HG03103 (cell line): ENCODE results near the gene KCNA4.
"Not testable (repeated sequence)": the region's sequence is repeated elsewhere in the genome, so short reads cannot be mapped to it uniquely, and the experiment has no call there.

ENCODE experiments used
- ATAC-seq: cut with Tn5 transposase; IDR thresholded peaks from one replicate; pipeline ENCODE4 v1.9.1; 2021; ENCODE audit warnings: low read depth; ENCODE audit not compliant: unreplicated experiment

KCNA4 gene

GRCh38 chr11:30016588-30017363 lies at the start of gene KCNA4:
Gene KCNA4 (minus strand): TSS chr11:30017030. CDS start chr11:30012678, 4,352 bp downstream.
- no peak for ATAC-seq

- no peak for ATAC-seq
These were observed 45.3 kb upstream of the KCNA4 start for GRCh38 chr11:30062103-30062502.

GRCh38 chr11:30059172-30059815 lies 42.5 kb upstream of the KCNA4 start:
- no peak for ATAC-seq

- ATAC-seq, result no peak
These were observed 32.4 kb upstream of the KCNA4 start for GRCh38 chr11:30049214-30049613.

- ATAC-seq, result no peak
These were observed 29.7 kb upstream of the KCNA4 start for GRCh38 chr11:30046578-30046945.

- ATAC-seq, result no peak
These were observed 29.2 kb upstream of the KCNA4 start for GRCh38 chr11:30045921-30046577.

GRCh38 chr11:30045144-30045543 lies 28.3 kb upstream of the KCNA4 start:
- ATAC-seq, result no peak

- no peak for ATAC-seq
These were observed 24.3 kb upstream of the KCNA4 start for GRCh38 chr11:30041171-30041570.

GRCh38 chr11:30034746-30035145 lies 17.9 kb upstream of the KCNA4 start:
- not testable (repeated sequence) for ATAC-seq

GRCh38 chr11:30034166-30034565 lies 17.3 kb upstream of the KCNA4 start:
- not testable (repeated sequence) for ATAC-seq

- ATAC-seq, result no peak
These were observed 8.7 kb upstream of the KCNA4 start for GRCh38 chr11:30025396-30026139.

GRCh38 chr11:30023074-30023473 lies 6.2 kb upstream of the KCNA4 start:
- no peak for ATAC-seq

- no peak for ATAC-seq
These were observed 2.7 kb upstream of the KCNA4 start for GRCh38 chr11:30019481-30019880.

GRCh38 chr11:30018495-30018894 lies 1.7 kb upstream of the KCNA4 start:
- no peak for ATAC-seq

GRCh38 chr11:30017445-30017895 lies 640 bp upstream of the KCNA4 start:
- ATAC-seq, result no peak

- ATAC-seq, result no peak
These were observed 961 bp downstream of the KCNA4 start for GRCh38 chr11:30015725-30016412.

GRCh38 chr11:30012346-30012745 lies 4.5 kb downstream of the KCNA4 start:
- ATAC-seq, result no peak

GRCh38 chr11:30009060-30009459 lies 7.8 kb downstream of the KCNA4 start:
- no peak for ATAC-seq

GRCh38 chr11:30006876-30007275 lies 10.0 kb downstream of the KCNA4 start:
- no peak for ATAC-seq

GRCh38 chr11:30002157-30002785 lies 14.6 kb downstream of the KCNA4 start:
- ATAC-seq, result no peak
